HEK293 (cell line): ENCODE results near the gene DEDD.

Experiments
- CTCF ChIA-PET: fragments of 350-600 bp; formaldehyde crosslinking; extraction: SDS; loops from one replicate; lab custom pipeline; 2021; ENCODE audit warnings: antibody characterized with exemption; lab: Yijun Ruan, JAX
- POLR2A ChIA-PET: fragments of 300-600 bp; formaldehyde crosslinking; extraction: SDS; loops from one replicate; lab custom pipeline; 2020; ENCODE audit warnings: antibody characterized with exemption, inconsistent platforms; lab: Yijun Ruan, JAX
- H3K27ac ChIP-seq: fragments of 200-500 bp; sonication (Bioruptor generic); 2 replicates; pipeline ENCODE4 v1.5.1; 2014; ENCODE audit warnings: low read depth, low read length, control low read depth, inconsistent platforms; ENCODE audit errors: extremely low read depth
- H3K36me3 ChIP-seq, 2 experiments: fragments of 200-500 bp in 1 of 2; sonication (Bioruptor generic) in 1 of 2; 1 replicate in 1 of 2; 2 replicates in 1 of 2; pipeline ENCODE4 v1.5.1; 2014 to 2017; ENCODE audit warnings: inconsistent platforms in 2 of 2, low read length in 2 of 2; ENCODE audit not compliant: control insufficient read depth in 2 of 2, insufficient read depth in 1 of 2
- H3K4me1 ChIP-seq: fragments of 200-500 bp; sonication (Bioruptor generic); 2 replicates; pipeline ENCODE4 v1.5.1; 2014; ENCODE audit warnings: mild to moderate bottlenecking, low read length, inconsistent platforms; ENCODE audit not compliant: control insufficient read depth, insufficient read depth
- H3K4me3 ChIP-seq: 2 replicates; pipeline ENCODE4 v1.5.1; 2011; ENCODE audit warnings: low read depth, mild to moderate bottlenecking, control low read depth, low read length, moderate library complexity
- H3K9me3 ChIP-seq: fragments of 200-500 bp; sonication (Bioruptor generic); 2 replicates; pipeline ENCODE4 v1.5.1; 2014; ENCODE audit warnings: low read depth, low read length, inconsistent platforms; ENCODE audit not compliant: control insufficient read depth, insufficient read depth
- KLF1 ChIP-seq: fragments of 450-650 bp; formaldehyde crosslinking; IDR thresholded peaks from 2 replicates; pipeline ENCODE4 v1.5.1; 2016; ENCODE audit warnings: missing biosample characterization, missing genetic modification characterization
- KLF10 ChIP-seq: fragments of 450-650 bp; IDR thresholded peaks from 2 replicates; pipeline ENCODE4 v1.5.1; 2018; ENCODE audit warnings: missing biosample characterization, mild to moderate bottlenecking, missing genetic modification characterization
- PRDM1 ChIP-seq: fragments of 450-650 bp; formaldehyde crosslinking; IDR thresholded peaks from 2 replicates; pipeline ENCODE4; 2016; ENCODE audit warnings: missing biosample characterization, missing genetic modification characterization
- SP3 ChIP-seq: fragments of 450-650 bp; formaldehyde crosslinking; IDR thresholded peaks from 2 replicates; pipeline ENCODE4 v1.5.1; 2016; ENCODE audit warnings: missing biosample characterization, missing genetic modification characterization
- YY1 ChIP-seq: fragments of 450-650 bp; formaldehyde crosslinking; IDR thresholded peaks from 2 replicates; pipeline ENCODE4 v1.5.1; 2018; ENCODE audit warnings: missing biosample characterization, missing genetic modification characterization
- ZBTB17 ChIP-seq: fragments of 450-650 bp; formaldehyde crosslinking; IDR thresholded peaks from 2 replicates; pipeline ENCODE4 v1.5.1; 2016; ENCODE audit warnings: missing biosample characterization, missing genetic modification characterization
- ZFP37 ChIP-seq: fragments of 450-650 bp; formaldehyde crosslinking; IDR thresholded peaks from 2 replicates; pipeline ENCODE4 v1.5.1; 2016; ENCODE audit warnings: missing biosample characterization, missing genetic modification characterization
- ZNF16 ChIP-seq: fragments of 450-650 bp; formaldehyde crosslinking; IDR thresholded peaks from 2 replicates; pipeline ENCODE4 v1.5.1; 2016; ENCODE audit warnings: low read depth, missing biosample characterization, missing genetic modification characterization
- ZNF335 ChIP-seq: fragments of 450-650 bp; formaldehyde crosslinking; conservative IDR thresholded peaks from 2 replicates; pipeline ENCODE4 v1.5.1; 2016; ENCODE audit warnings: missing biosample characterization, missing genetic modification characterization
- ZNF394 ChIP-seq: fragments of 450-650 bp; formaldehyde crosslinking; IDR thresholded peaks from 2 replicates; pipeline ENCODE4 v1.5.1; 2016; ENCODE audit warnings: missing biosample characterization, missing genetic modification characterization, mild to moderate bottlenecking, moderate library complexity, borderline replicate concordance
- ZNF596 ChIP-seq: fragments of 450-650 bp; IDR thresholded peaks from 2 replicates; pipeline ENCODE4 v1.5.0; 2018; ENCODE audit warnings: missing biosample characterization, mild to moderate bottlenecking, missing genetic modification characterization, moderate library complexity
- TF ChIP-seq, protein P1 (sequence below): fragments of 450-650 bp; formaldehyde crosslinking; IDR thresholded peaks from 2 replicates; pipeline ENCODE4 v1.5.1; 2016; ENCODE audit warnings: missing biosample characterization, missing genetic modification characterization
- TF ChIP-seq, protein P2 (sequence below): fragments of 450-650 bp; formaldehyde crosslinking; IDR thresholded peaks from 2 replicates; pipeline ENCODE4 v1.5.1; 2016; ENCODE audit warnings: missing biosample characterization, missing genetic modification characterization
- TF ChIP-seq, protein P3 (sequence below): fragments of 450-650 bp; formaldehyde crosslinking; IDR thresholded peaks from 2 replicates; pipeline ENCODE4 v1.5.1; 2016; ENCODE audit warnings: missing biosample characterization, missing genetic modification characterization
- TF ChIP-seq, protein P4 (sequence below): fragments of 450-650 bp; formaldehyde crosslinking; IDR thresholded peaks from 2 replicates; pipeline ENCODE4 v1.5.1; 2016; ENCODE audit warnings: missing biosample characterization, missing genetic modification characterization
- TF ChIP-seq, protein P5 (sequence below): fragments of 450-650 bp; formaldehyde crosslinking; IDR thresholded peaks from 2 replicates; pipeline ENCODE4 v1.5.1; 2016; ENCODE audit warnings: missing biosample characterization, missing genetic modification characterization
- TF ChIP-seq, protein P6 (sequence below): fragments of 450-650 bp; formaldehyde crosslinking; IDR thresholded peaks from 2 replicates; pipeline ENCODE4 v1.5.1; 2016; ENCODE audit warnings: missing biosample characterization, missing genetic modification characterization
- TF ChIP-seq, protein P7 (sequence below): fragments of 450-650 bp; IDR thresholded peaks from 2 replicates; pipeline ENCODE4 v1.5.1; 2018; ENCODE audit warnings: missing biosample characterization, mild to moderate bottlenecking, missing genetic modification characterization

Gene DEDD, protein sequence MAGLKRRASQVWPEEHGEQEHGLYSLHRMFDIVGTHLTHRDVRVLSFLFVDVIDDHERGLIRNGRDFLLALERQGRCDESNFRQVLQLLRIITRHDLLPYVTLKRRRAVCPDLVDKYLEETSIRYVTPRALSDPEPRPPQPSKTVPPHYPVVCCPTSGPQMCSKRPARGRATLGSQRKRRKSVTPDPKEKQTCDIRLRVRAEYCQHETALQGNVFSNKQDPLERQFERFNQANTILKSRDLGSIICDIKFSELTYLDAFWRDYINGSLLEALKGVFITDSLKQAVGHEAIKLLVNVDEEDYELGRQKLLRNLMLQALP

DNA sequence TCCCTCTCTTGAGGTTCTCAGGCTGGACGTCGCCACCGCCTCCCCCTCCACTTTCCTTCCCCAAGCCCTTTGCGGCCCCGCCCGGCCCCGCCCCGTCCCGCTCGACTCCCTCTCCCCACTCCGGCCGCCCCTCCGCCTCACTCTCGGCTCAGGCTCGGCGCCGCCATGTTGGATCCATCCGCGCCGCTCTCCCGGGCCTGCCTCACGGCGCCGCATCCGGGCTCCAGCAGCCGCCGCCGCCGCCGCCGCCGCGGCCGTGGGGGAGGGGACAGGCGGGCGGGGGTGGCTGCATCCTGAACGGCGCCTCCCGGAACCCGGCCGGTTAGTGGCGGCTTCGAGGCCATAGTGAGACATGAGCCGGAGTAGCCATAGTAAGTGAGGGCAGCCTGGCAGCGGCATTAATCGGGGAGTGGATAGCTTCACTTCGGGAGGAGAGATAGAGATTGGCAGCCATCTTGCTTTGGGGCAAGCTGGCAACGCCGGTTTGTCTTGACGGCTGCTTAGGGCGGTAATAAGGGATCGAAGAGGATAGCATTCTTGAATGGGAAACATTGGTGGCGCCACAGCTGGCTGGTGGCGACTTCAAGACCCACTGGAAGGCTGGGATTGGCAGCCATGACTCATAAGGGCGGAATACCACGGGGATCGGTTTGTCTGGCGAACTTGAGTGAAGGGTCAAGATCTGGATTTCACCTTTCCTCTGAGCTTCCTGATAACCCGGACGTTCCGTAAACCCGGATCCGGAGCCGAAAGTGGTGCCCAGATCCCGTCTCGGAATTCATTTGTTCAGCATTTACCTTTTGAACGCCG is at the start of gene DEDD:
TSS of gene DEDD (minus strand) at position 258 of the 810 bp plus-strand sequence. CDS start 8,205 bp downstream, outside the sequence.
- Histone ChIP-seq H3K9me3 (no peaks in the 10 kb centered on the region), H3K4me1 (0 out of 2 replicates have a peak, but pooled peaks cover 2% of the 10 kb centered on the region), H3K4me3 (peak within 1 kb of the TSS; percentile 84), H3K27ac (peak within 1 kb of the TSS; percentile 91), H3K36me3 (peaks cover 0 to 34% of the 10 kb centered on the region in 2 experiments; a peak in 2 of 3 replicates)
- CTCF ChIA-PET, result interaction anchor here (0.6 to 1.4 kb wide), 5 partner anchors 13 to 154 kb away, joined by 3 to 5 read pairs (median 3); partner anchors contain the start of gene PPOX
- POLR2A ChIA-PET, result interaction anchor here (0.6 to 3.8 kb wide), 15 partner anchors 9 to 693 kb away, joined by 3 to 28 read pairs (median 5); partner anchors contain the start of genes F11R, NIT1, PFDN2 and PPOX
- TF ChIP-seq ZNF335 (peak; percentile 89), ZNF16 (tag by site-specific recombination) (no peak), PRDM1 (0 out of 2 replicates have a peak, but pooled peaks have one; percentile 44), ZNF596 (tag by site-specific recombination) (peak; percentile 53; the same call in 1 of the 2 replicates), SP3 (tag by site-specific recombination) (peak; percentile 89), ZFP37 (tag by site-specific recombination) (no peak; the same call in 1 of the 2 replicates), ZBTB17 (tag by site-specific recombination) (peak; percentile 99), KLF1 (tag by site-specific recombination) (peak; percentile 93), ZNF394 (tag by site-specific recombination) (peak; percentile 59; the same call in 1 of the 2 replicates), KLF10 (tag by site-specific recombination) (peak; percentile 50), YY1 (peak; percentile 99)
- TF ChIP-seq, protein P1, sequence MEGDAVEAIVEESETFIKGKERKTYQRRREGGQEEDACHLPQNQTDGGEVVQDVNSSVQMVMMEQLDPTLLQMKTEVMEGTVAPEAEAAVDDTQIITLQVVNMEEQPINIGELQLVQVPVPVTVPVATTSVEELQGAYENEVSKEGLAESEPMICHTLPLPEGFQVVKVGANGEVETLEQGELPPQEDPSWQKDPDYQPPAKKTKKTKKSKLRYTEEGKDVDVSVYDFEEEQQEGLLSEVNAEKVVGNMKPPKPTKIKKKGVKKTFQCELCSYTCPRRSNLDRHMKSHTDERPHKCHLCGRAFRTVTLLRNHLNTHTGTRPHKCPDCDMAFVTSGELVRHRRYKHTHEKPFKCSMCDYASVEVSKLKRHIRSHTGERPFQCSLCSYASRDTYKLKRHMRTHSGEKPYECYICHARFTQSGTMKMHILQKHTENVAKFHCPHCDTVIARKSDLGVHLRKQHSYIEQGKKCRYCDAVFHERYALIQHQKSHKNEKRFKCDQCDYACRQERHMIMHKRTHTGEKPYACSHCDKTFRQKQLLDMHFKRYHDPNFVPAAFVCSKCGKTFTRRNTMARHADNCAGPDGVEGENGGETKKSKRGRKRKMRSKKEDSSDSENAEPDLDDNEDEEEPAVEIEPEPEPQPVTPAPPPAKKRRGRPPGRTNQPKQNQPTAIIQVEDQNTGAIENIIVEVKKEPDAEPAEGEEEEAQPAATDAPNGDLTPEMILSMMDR (tag by site-specific recombination), result peak; percentile 71; the same call in 1 of the 2 replicates
- TF ChIP-seq, protein P2, sequence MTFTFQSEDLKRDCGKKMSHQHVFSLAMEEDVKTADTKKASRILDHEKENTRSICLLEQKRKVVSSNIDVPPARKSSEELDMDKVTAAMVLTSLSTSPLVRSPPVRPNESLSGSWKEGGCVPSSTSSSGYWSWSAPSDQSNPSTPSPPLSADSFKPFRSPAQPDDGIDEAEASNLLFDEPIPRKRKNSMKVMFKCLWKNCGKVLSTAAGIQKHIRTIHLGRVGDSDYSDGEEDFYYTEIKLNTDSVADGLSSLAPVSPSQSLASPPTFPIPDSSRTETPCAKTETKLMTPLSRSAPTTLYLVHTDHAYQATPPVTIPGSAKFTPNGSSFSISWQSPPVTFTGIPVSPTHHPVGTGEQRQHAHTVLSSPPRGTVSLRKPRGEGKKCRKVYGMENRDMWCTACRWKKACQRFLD (tag by site-specific recombination), result no peak
- TF ChIP-seq, protein P3, sequence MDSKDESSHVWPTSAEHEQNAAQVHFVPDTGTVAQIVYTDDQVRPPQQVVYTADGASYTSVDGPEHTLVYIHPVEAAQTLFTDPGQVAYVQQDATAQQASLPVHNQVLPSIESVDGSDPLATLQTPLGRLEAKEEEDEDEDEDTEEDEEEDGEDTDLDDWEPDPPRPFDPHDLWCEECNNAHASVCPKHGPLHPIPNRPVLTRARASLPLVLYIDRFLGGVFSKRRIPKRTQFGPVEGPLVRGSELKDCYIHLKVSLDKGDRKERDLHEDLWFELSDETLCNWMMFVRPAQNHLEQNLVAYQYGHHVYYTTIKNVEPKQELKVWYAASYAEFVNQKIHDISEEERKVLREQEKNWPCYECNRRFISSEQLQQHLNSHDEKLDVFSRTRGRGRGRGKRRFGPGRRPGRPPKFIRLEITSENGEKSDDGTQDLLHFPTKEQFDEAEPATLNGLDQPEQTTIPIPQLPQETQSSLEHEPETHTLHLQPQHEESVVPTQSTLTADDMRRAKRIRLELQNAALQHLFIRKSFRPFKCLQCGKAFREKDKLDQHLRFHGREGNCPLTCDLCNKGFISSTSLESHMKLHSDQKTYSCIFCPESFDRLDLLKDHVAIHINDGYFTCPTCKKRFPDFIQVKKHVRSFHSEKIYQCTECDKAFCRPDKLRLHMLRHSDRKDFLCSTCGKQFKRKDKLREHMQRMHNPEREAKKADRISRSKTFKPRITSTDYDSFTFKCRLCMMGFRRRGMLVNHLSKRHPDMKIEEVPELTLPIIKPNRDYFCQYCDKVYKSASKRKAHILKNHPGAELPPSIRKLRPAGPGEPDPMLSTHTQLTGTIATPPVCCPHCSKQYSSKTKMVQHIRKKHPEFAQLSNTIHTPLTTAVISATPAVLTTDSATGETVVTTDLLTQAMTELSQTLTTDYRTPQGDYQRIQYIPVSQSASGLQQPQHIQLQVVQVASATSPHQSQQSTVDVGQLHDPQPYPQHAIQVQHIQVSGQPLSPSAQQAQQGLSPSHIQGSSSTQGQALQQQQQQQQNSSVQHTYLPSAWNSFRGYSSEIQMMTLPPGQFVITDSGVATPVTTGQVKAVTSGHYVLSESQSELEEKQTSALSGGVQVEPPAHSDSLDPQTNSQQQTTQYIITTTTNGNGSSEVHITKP (tag by site-specific recombination), result peak; percentile 42
- TF ChIP-seq, protein P4, sequence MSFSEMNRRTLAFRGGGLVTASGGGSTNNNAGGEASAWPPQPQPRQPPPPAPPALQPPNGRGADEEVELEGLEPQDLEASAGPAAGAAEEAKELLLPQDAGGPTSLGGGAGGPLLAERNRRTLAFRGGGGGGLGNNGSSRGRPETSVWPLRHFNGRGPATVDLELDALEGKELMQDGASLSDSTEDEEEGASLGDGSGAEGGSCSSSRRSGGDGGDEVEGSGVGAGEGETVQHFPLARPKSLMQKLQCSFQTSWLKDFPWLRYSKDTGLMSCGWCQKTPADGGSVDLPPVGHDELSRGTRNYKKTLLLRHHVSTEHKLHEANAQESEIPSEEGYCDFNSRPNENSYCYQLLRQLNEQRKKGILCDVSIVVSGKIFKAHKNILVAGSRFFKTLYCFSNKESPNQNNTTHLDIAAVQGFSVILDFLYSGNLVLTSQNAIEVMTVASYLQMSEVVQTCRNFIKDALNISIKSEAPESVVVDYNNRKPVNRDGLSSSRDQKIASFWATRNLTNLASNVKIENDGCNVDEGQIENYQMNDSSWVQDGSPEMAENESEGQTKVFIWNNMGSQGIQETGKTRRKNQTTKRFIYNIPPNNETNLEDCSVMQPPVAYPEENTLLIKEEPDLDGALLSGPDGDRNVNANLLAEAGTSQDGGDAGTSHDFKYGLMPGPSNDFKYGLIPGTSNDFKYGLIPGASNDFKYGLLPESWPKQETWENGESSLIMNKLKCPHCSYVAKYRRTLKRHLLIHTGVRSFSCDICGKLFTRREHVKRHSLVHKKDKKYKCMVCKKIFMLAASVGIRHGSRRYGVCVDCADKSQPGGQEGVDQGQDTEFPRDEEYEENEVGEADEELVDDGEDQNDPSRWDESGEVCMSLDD (tag by site-specific recombination), result 0 out of 2 replicates have a peak, but pooled peaks have one; percentile 5
- TF ChIP-seq, protein P5, sequence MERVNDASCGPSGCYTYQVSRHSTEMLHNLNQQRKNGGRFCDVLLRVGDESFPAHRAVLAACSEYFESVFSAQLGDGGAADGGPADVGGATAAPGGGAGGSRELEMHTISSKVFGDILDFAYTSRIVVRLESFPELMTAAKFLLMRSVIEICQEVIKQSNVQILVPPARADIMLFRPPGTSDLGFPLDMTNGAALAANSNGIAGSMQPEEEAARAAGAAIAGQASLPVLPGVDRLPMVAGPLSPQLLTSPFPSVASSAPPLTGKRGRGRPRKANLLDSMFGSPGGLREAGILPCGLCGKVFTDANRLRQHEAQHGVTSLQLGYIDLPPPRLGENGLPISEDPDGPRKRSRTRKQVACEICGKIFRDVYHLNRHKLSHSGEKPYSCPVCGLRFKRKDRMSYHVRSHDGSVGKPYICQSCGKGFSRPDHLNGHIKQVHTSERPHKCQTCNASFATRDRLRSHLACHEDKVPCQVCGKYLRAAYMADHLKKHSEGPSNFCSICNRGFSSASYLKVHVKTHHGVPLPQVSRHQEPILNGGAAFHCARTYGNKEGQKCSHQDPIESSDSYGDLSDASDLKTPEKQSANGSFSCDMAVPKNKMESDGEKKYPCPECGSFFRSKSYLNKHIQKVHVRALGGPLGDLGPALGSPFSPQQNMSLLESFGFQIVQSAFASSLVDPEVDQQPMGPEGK (tag by site-specific recombination), result peak; percentile 25; the same call in 1 of the 2 replicates
- TF ChIP-seq, protein P6, sequence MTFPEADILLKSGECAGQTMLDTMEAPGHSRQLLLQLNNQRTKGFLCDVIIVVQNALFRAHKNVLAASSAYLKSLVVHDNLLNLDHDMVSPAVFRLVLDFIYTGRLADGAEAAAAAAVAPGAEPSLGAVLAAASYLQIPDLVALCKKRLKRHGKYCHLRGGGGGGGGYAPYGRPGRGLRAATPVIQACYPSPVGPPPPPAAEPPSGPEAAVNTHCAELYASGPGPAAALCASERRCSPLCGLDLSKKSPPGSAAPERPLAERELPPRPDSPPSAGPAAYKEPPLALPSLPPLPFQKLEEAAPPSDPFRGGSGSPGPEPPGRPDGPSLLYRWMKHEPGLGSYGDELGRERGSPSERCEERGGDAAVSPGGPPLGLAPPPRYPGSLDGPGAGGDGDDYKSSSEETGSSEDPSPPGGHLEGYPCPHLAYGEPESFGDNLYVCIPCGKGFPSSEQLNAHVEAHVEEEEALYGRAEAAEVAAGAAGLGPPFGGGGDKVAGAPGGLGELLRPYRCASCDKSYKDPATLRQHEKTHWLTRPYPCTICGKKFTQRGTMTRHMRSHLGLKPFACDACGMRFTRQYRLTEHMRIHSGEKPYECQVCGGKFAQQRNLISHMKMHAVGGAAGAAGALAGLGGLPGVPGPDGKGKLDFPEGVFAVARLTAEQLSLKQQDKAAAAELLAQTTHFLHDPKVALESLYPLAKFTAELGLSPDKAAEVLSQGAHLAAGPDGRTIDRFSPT (tag by site-specific recombination), result peak; percentile 20; the same call in 1 of the 2 replicates
- TF ChIP-seq, protein P7, sequence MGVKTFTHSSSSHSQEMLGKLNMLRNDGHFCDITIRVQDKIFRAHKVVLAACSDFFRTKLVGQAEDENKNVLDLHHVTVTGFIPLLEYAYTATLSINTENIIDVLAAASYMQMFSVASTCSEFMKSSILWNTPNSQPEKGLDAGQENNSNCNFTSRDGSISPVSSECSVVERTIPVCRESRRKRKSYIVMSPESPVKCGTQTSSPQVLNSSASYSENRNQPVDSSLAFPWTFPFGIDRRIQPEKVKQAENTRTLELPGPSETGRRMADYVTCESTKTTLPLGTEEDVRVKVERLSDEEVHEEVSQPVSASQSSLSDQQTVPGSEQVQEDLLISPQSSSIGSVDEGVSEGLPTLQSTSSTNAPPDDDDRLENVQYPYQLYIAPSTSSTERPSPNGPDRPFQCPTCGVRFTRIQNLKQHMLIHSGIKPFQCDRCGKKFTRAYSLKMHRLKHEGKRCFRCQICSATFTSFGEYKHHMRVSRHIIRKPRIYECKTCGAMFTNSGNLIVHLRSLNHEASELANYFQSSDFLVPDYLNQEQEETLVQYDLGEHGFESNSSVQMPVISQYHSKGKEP (tag by site-specific recombination), result peak; percentile 81
